ENCODE measurements around the gene TTYH1. TPM values are rescaled to one million over a fixed set of nuclear protein-coding genes. Genes with fewer than 3 reads are reported as not detected.
"Not testable (repeated sequence)": the region's sequence is repeated elsewhere in the genome, so short reads cannot be mapped to it uniquely, and the experiment has no call there.

The TTYH1 gene
- total RNA-seq (2014; rRNA removed; shearing (Covaris generic)), result not detected in 2 replicates
- not detected in 2 replicates for polyA plus RNA-seq (2014; cell fraction: nucleus; rRNA removed)

GRCh38 chr19:54415208-54415900 lies at the start of gene TTYH1:
TTYH1 (plus strand) TSS chr19:54415464; CDS start chr19:54415553, 89 bp downstream.
- no peak for DNase-seq (ENCODE audit: extremely low read depth, low read depth)

- not testable (repeated sequence) for DNase-seq (ENCODE audit: extremely low read depth, low read depth)
Measured at GRCh38 chr19:54365798-54366197, 49.5 kb upstream of the TTYH1 start.

- DNase-seq (ENCODE audit: extremely low read depth, low read depth), result no peak
Measured at GRCh38 chr19:54366811-54367210, 48.5 kb upstream of the TTYH1 start.

- DNase-seq (ENCODE audit: extremely low read depth, low read depth), result no peak
Measured at GRCh38 chr19:54369082-54369687, 46.1 kb upstream of the TTYH1 start.

- not testable (repeated sequence) for DNase-seq (ENCODE audit: extremely low read depth, low read depth)
Measured at GRCh38 chr19:54369688-54370433, 45.4 kb upstream of the TTYH1 start.

- DNase-seq (ENCODE audit: extremely low read depth, low read depth), result not testable (repeated sequence)
Measured at GRCh38 chr19:54370434-54370796, 44.8 kb upstream of the TTYH1 start.

GRCh38 chr19:54371453-54371852 lies 43.8 kb upstream of the TTYH1 start:
- DNase-seq (ENCODE audit: extremely low read depth, low read depth), result not testable (repeated sequence)

GRCh38 chr19:54373781-54374631 lies 41.3 kb upstream of the TTYH1 start:
- DNase-seq (ENCODE audit: extremely low read depth, low read depth), result no peak

GRCh38 chr19:54375181-54375938 lies 39.9 kb upstream of the TTYH1 start:
- not testable (repeated sequence) for DNase-seq (ENCODE audit: extremely low read depth, low read depth)

- no peak for DNase-seq (ENCODE audit: extremely low read depth, low read depth)
Measured at GRCh38 chr19:54376610-54377285, 38.5 kb upstream of the TTYH1 start.

- no peak for DNase-seq (ENCODE audit: extremely low read depth, low read depth)
Measured at GRCh38 chr19:54379187-54379678, 36.0 kb upstream of the TTYH1 start.

GRCh38 chr19:54380897-54381296 lies 34.4 kb upstream of the TTYH1 start:
- no peak for DNase-seq (ENCODE audit: extremely low read depth, low read depth)

GRCh38 chr19:54382041-54382440 lies 33.2 kb upstream of the TTYH1 start:
- DNase-seq (ENCODE audit: extremely low read depth, low read depth), result not testable (repeated sequence)

- DNase-seq (ENCODE audit: extremely low read depth, low read depth), result no peak
Measured at GRCh38 chr19:54383330-54383729, 31.9 kb upstream of the TTYH1 start.

- DNase-seq (ENCODE audit: extremely low read depth, low read depth), result no peak
Measured at GRCh38 chr19:54387991-54388801, 27.1 kb upstream of the TTYH1 start.

- no peak for DNase-seq (ENCODE audit: extremely low read depth, low read depth)
Measured at GRCh38 chr19:54388802-54389139, 26.5 kb upstream of the TTYH1 start.

GRCh38 chr19:54389553-54389952 lies 25.7 kb upstream of the TTYH1 start:
- DNase-seq (ENCODE audit: extremely low read depth, low read depth), result no peak

- DNase-seq (ENCODE audit: extremely low read depth, low read depth), result peak; percentile 36
Measured at GRCh38 chr19:54390942-54391577, 24.2 kb upstream of the TTYH1 start.

Measured in NCI-H460 (cell line).